NB4 (cell line): ENCODE data around the gene DNAH9.
"Not testable (repeated sequence)": the region's sequence is repeated elsewhere in the genome, so short reads cannot be mapped to it uniquely, and the experiment has no call there.

Source experiments
- DNase-seq: peaks from one replicate; pipeline ENCODE4 v3.0.0; 2010; ENCODE audit warnings: low read depth
- H3K4me3 ChIP-seq: one replicate; pipeline ENCODE4 v1.5.1; 2011; ENCODE audit warnings: mild to moderate bottlenecking, low read depth, low read length, moderate library complexity
- MYC ChIP-seq: IDR thresholded peaks from 2 replicates; pipeline ENCODE4 v1.6.1; 2011; ENCODE audit warnings: low read depth, low read length
- POLR2A ChIP-seq: IDR thresholded peaks from 2 replicates; pipeline ENCODE4 v1.6.1; 2011; ENCODE audit warnings: mild to moderate bottlenecking; ENCODE audit not compliant: insufficient read length; ENCODE audit errors: extremely low read depth
- TF ChIP-seq, protein P1 (sequence below): IDR thresholded peaks from 2 replicates; pipeline ENCODE4 v1.6.1; 2011; ENCODE audit warnings: low read depth, low read length
- TF ChIP-seq, protein P2 (sequence below): IDR thresholded peaks from one replicate; pipeline ENCODE4 v1.5.1; 2012; ENCODE audit warnings: low read depth, low read length

Gene DNAH9

DNA sequence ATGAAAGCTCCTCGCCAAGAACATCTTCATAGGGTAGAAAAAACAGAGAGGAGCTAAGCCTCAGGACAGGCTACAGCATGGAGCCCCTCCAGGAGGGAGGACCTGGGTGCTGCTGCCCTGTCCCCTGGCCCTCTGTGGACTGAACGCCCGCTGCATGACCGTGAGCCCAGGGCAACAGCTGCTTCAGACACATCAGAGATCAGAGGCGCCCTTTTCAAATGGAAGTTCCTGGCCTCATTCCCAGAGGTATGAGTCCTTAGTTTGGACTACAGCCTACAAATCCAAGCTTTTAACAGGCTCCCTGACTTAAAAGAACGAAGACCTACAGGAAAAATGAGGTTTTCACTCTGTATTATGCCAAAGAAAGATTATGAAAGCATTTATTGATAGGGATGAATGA, 350.5 kb downstream of the DNAH9 start:
- no peak for DNase-seq

DNA sequence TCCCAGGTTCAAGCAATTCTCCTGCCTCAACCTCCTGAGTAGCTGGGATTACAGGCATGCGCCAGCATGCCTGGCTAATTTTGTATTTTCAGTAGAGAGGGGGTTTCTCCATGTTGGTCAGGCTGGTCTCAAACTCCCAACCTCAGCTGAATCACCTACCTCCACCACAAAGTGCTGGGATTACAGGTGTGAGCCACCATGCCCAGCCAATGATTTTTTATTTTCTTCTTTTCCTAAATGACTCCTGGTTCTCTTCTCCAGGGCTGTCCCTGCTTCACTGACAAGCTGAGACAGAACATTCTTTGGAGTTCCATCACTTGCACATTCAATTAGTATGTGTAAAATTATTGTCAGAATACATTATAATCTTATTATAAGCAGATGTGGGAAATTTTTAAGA, 351.3 kb downstream of the DNAH9 start:
- not testable (repeated sequence) for DNase-seq

More for the DNA sequence above, 350.5 kb downstream of the DNAH9 start:
- TF ChIP-seq, protein P1, sequence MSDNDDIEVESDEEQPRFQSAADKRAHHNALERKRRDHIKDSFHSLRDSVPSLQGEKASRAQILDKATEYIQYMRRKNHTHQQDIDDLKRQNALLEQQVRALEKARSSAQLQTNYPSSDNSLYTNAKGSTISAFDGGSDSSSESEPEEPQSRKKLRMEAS = no peak
- H3K4me3 ChIP-seq = no peak overlapping the region

DNA sequence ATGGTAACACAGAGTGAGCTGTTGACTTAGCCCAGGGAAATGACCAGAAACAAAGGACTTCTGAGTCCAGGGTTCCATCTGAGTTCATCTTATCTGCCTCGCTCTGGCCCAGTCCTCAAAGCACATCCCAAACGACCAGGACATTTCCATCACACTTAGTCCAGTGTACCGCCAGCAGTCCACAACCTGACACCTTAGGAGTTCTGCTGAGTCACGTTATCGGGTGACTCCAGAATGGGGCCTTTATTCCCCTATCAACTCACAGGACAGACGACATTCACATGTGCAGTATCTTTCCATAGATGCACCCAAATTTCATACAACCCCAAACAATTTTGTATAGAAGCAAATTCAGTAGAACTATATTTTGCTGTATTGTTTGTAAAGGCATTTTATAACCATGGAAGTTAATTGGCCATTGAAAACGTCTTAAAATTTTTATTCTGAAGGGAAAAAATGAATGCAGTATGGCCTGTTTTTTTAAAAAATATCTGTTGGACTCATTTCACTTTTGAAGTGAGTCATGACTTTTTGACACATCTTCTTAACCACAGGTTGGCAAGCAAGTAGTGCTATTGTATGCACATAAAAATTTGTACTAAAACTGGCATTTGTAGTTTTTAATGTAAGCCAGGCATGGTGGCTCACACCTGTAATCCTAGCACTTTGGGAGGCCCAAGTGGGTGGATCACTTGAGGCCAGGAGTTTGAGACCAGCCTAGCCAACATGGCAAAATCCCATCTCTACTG, 352.7 kb downstream of the DNAH9 start:
- TF ChIP-seq, protein P1 = no peak
- TF ChIP-seq, protein P2, sequence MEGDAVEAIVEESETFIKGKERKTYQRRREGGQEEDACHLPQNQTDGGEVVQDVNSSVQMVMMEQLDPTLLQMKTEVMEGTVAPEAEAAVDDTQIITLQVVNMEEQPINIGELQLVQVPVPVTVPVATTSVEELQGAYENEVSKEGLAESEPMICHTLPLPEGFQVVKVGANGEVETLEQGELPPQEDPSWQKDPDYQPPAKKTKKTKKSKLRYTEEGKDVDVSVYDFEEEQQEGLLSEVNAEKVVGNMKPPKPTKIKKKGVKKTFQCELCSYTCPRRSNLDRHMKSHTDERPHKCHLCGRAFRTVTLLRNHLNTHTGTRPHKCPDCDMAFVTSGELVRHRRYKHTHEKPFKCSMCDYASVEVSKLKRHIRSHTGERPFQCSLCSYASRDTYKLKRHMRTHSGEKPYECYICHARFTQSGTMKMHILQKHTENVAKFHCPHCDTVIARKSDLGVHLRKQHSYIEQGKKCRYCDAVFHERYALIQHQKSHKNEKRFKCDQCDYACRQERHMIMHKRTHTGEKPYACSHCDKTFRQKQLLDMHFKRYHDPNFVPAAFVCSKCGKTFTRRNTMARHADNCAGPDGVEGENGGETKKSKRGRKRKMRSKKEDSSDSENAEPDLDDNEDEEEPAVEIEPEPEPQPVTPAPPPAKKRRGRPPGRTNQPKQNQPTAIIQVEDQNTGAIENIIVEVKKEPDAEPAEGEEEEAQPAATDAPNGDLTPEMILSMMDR = no peak
- TF ChIP-seq MYC = no peak
- TF ChIP-seq POLR2A = no peak
- no peak overlapping the region for H3K4me3 ChIP-seq
- DNase-seq = no peak

More for the DNA sequence above, 351.3 kb downstream of the DNAH9 start:
- not testable (repeated sequence) for H3K4me3 ChIP-seq

DNA sequence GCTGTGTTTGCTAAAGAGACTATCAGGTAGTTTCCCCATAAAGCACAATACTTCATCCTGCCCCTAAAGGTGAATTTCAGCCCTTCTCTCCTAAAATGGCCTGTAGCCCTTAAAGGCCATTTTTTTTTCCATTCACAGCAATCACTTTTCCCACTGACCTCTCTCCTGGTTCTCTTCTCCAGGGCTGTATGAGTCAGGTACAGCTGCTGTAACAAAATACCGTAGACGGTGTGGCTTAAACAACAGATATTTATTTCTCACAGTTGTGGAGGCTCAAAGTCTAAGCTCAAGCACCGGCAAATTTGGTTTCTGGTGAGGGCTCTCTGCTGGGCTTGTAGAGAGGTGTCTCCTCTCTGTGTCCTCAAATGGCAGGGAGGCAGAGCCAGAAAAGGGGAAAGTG, 354.3 kb downstream of the DNAH9 start:
- DNase-seq = no peak
- TF ChIP-seq POLR2A (no peak), MYC (no peak)
- TF ChIP-seq, protein P2 = no peak
- H3K4me3 ChIP-seq = no peak overlapping the region

DNA sequence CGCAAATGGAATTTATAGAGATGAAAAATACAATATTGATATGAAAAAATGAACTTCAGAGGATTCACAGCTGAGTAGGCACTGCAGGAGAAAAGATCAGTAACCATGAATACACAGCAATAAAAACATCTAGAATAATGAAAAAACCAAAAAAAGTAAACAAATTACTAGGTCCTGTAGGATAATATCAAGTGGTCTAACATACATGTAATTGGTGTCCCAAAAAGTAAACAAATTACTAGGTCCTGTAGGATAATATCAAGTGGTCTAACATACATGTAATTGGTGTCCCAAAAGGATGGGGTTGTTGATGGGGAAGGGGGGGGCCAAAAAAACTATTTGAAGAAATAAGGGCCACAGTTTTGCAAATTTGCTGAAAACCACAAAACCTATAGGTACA, 355.7 kb downstream of the DNAH9 start:
- TF ChIP-seq, protein P1 = no peak
- no peak for TF ChIP-seq MYC
- TF ChIP-seq, protein P2 = no peak
- TF ChIP-seq POLR2A = no peak
- H3K4me3 ChIP-seq = no peak overlapping the region
- DNase-seq = no peak

DNA sequence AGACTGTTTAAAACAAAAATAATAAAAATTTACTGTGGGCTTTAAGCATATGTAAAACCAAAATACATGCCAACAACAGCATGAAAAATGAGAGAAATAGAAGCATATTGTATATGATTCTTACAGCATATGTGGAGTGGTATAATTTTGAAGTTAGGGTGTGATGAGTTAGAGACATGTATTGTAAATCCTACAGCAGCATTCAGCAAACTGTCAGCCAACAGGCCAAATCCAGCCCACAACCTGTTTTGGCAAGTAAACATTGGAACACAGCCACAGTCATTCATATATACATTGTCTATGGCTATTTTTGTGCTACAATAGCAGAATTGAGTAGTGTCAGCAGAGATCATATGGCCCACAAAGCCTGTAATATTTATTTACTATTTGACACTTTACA, 356.7 kb downstream of the DNAH9 start:
- DNase-seq = no peak
- no peak for TF ChIP-seq MYC
- TF ChIP-seq, protein P2 = no peak
- TF ChIP-seq, protein P1 = no peak
- TF ChIP-seq POLR2A = no peak
- no peak overlapping the region for H3K4me3 ChIP-seq

DNA sequence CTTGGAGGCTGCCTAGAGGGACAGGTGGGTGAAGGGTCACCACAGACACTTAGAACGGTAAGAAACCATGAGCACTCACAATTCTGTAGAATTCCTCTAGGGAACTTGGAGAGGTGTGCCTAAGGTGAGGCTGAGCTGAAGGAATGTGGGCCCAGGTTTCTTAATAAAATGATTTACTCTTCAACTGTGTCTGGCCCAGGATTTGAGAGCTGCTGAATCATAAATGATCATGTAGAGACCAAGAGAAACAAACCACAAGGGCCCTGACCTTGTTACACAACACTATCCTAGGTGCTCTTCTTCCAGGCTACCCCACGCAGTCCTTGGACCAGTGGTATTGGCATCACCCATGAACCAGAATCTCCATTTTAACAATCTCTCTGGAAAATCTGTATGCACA, 371.3 kb downstream of the DNAH9 start:
- TF ChIP-seq MYC (no peak), POLR2A (no peak)
- TF ChIP-seq, protein P2 = no peak
- TF ChIP-seq, protein P1 = no peak
- no peak for DNase-seq
- H3K4me3 ChIP-seq = no peak overlapping the region

DNA sequence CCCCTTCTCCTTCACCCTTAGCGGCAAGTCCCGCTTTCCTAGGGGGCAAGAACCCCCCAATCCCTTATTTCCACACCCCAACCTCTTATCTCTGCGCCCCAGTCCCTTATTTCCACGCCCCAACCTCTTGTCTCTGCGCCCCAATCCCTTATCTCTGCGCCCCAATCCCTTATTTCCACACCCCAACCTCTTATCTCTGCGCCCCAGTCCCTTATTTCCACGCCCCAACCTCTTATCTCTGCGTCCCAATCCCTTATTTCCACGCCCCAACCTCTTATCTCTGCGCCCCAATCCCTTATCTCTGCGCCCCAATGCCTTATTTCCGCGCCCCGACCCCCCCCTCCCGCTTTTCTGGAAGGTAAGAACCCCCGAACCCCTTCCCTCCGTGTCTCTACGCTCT, 374.5 kb downstream of the DNAH9 start:
- not testable (repeated sequence) for H3K4me3 ChIP-seq, DNase-seq
